UCSD-AML1 (cell line): ENCODE data around the gene IER5L.
A peak's percentile ranks its signal among the peaks of the same experiment; 100 is the strongest.

Experiments
- DNase-seq: peaks from one replicate; lab custom pipeline; 2025; ENCODE audit not compliant: unreplicated experiment; lab: John Stamatoyannopoulos, UW

The IER5L gene

GRCh38 chr9:129177791-129178567 is at the start of gene IER5L:
Gene IER5L (minus strand): TSS chr9:129178261. CDS start chr9:129178052, 209 bp downstream.
- DNase-seq, result peak; percentile 93

GRCh38 chr9:129227843-129228189 is 49.8 kb upstream of the IER5L start:
- no peak for DNase-seq

- DNase-seq, result peak; percentile 81
These were observed 47.8 kb upstream of the IER5L start for GRCh38 chr9:129225815-129226214.

GRCh38 chr9:129225490-129225778 is 47.4 kb upstream of the IER5L start:
- DNase-seq, result no peak

- no peak for DNase-seq
These were observed 46.8 kb upstream of the IER5L start for GRCh38 chr9:129224618-129225489.

- no peak for DNase-seq
These were observed 45.6 kb upstream of the IER5L start for GRCh38 chr9:129223551-129224208.

- no peak for DNase-seq
These were observed 44.8 kb upstream of the IER5L start for GRCh38 chr9:129222819-129223218.

- DNase-seq, result no peak
These were observed 44.0 kb upstream of the IER5L start for GRCh38 chr9:129221979-129222635.

- DNase-seq, result peak; percentile 27
These were observed 43.2 kb upstream of the IER5L start for GRCh38 chr9:129221233-129221632.

GRCh38 chr9:129220771-129221170 is 42.7 kb upstream of the IER5L start:
- DNase-seq, result no peak

GRCh38 chr9:129218918-129219317 is 40.9 kb upstream of the IER5L start:
- DNase-seq, result no peak

GRCh38 chr9:129218272-129218625 is 40.2 kb upstream of the IER5L start:
- no peak for DNase-seq

GRCh38 chr9:129213551-129213950 is 35.5 kb upstream of the IER5L start:
- DNase-seq, result no peak

- DNase-seq, result no peak
These were observed 33.6 kb upstream of the IER5L start for GRCh38 chr9:129211686-129212085.

- no peak for DNase-seq
These were observed 32.1 kb upstream of the IER5L start for GRCh38 chr9:129210125-129210524.

GRCh38 chr9:129209580-129209979 is 31.5 kb upstream of the IER5L start:
- no peak for DNase-seq

GRCh38 chr9:129209109-129209508 is 31.0 kb upstream of the IER5L start:
- DNase-seq, result no peak

GRCh38 chr9:129208207-129209032 is 30.4 kb upstream of the IER5L start:
- no peak for DNase-seq

GRCh38 chr9:129206905-129207304 is 28.8 kb upstream of the IER5L start:
- no peak for DNase-seq

- DNase-seq, result no peak
These were observed 28.3 kb upstream of the IER5L start for GRCh38 chr9:129206401-129206800.

- DNase-seq, result no peak
These were observed 26.8 kb upstream of the IER5L start for GRCh38 chr9:129204840-129205239.
